GM23338 (cell line): ENCODE data around the gene FOXB2. TPM values are rescaled to one million over a fixed set of nuclear protein-coding genes. Genes with fewer than 3 reads are reported as not detected.

ENCODE experiments used
- ATAC-seq: fragments of 200-7000 bp; cut with Tn5 transposase; 3 replicates; pipeline ENCODE4 v1.9.1; 2020
- DNase-seq: peaks from one replicate; pipeline ENCODE4 v3.0.0-alpha.2; 2015; ENCODE audit warnings: low spot score
- H2AFZ ChIP-seq: fragments of 200-600 bp; sonication (generic); 2 replicates; pipeline ENCODE4 v1.8.0; 2016; ENCODE audit warnings: antibody characterized with exemption, mild to moderate bottlenecking, moderate library complexity
- H3F3A ChIP-seq: fragments of 200-600 bp; sonication (generic); replicated peaks from 2 replicates; pipeline ENCODE4 v1.8.0; 2017; ENCODE audit warnings: antibody characterized with exemption, mixed run types, low read depth
- H3K27ac ChIP-seq: fragments of 200-600 bp; sonication (generic); 2 replicates; pipeline ENCODE4 v1.6.1; 2016; ENCODE audit warnings: low read depth
- H3K27me3 ChIP-seq: fragments of 200-600 bp; sonication (generic); 2 replicates; pipeline ENCODE4 v1.8.0; 2016; ENCODE audit warnings: mild to moderate bottlenecking, mixed run types, moderate library complexity; ENCODE audit not compliant: insufficient read depth
- H3K36me3 ChIP-seq: fragments of 200-600 bp; sonication (generic); 2 replicates; pipeline ENCODE4 v1.8.0; 2016; ENCODE audit warnings: mild to moderate bottlenecking; ENCODE audit not compliant: insufficient read depth
- H3K4me1 ChIP-seq: fragments of 200-600 bp; sonication (generic); 2 replicates; pipeline ENCODE4 v1.8.0; 2016; ENCODE audit warnings: mild to moderate bottlenecking, moderate library complexity; ENCODE audit not compliant: insufficient read depth
- H3K4me2 ChIP-seq: fragments of 200-600 bp; sonication (generic); 2 replicates; pipeline ENCODE4 v1.7.1; 2017; ENCODE audit warnings: mixed run types
- H3K4me3 ChIP-seq: fragments of 200-600 bp; sonication (generic); 2 replicates; pipeline ENCODE4 v1.6.1; 2016; ENCODE audit warnings: mixed run types
- H3K79me2 ChIP-seq: fragments of 200-600 bp; sonication (generic); replicated peaks from 2 replicates; pipeline ENCODE4 v1.8.0; 2017; ENCODE audit warnings: mild to moderate bottlenecking; ENCODE audit not compliant: insufficient read depth
- H3K9me2 ChIP-seq: fragments of 200-600 bp; sonication (generic); 2 replicates; pipeline ENCODE4 v1.8.0; 2017; ENCODE audit not compliant: insufficient read depth
- H4K20me1 ChIP-seq: fragments of 200-600 bp; sonication (generic); replicated peaks from 2 replicates; pipeline ENCODE4 v1.8.0; 2017; ENCODE audit warnings: mild to moderate bottlenecking; ENCODE audit not compliant: insufficient read depth
- H3K27ac Mint-ChIP-seq: 2 replicates; pipeline ENCODE4 v1.8.0; 2020; ENCODE audit warnings: inconsistent platforms, mild to moderate bottlenecking, moderate library complexity, mixed read lengths
- H3K27me3 Mint-ChIP-seq: 3 replicates; pipeline ENCODE4 v1.8.0; 2022; ENCODE audit warnings: low read depth, mild to moderate bottlenecking, moderate library complexity, mixed read lengths, inconsistent platforms; ENCODE audit not compliant: insufficient read depth, poor library complexity
- H3K36me3 Mint-ChIP-seq: 3 replicates; pipeline ENCODE4 v1.8.0; 2021; ENCODE audit warnings: low read depth, mild to moderate bottlenecking, inconsistent platforms, moderate library complexity, mixed read lengths
- H3K4me1 Mint-ChIP-seq: 3 replicates; pipeline ENCODE4 v1.8.0; 2020; ENCODE audit warnings: mild to moderate bottlenecking, inconsistent platforms, mixed read lengths
- H3K4me3 Mint-ChIP-seq: 3 replicates; pipeline ENCODE4 v1.8.0; 2021; ENCODE audit warnings: moderate library complexity, mild to moderate bottlenecking, inconsistent platforms, mixed read lengths
- H3K9me3 Mint-ChIP-seq: 3 replicates; pipeline ENCODE4 v1.8.0; 2020; ENCODE audit warnings: moderate library complexity, mild to moderate bottlenecking, inconsistent platforms, mixed read lengths
- CTCF ChIP-seq, 2 experiments: fragments of 200-600 bp in 1 of 2; sonication (generic) in 1 of 2; conservative IDR thresholded peaks; 2 replicates each; pipeline versions ENCODE4 v1.5.1 to v1.6.1; 2016 to 2017; ENCODE audit warnings: antibody characterized with exemption in 2 of 2, low read depth in 2 of 2, mild to moderate bottlenecking in 2 of 2, moderate library complexity in 1 of 2
- EZH2 ChIP-seq: fragments of 200-600 bp; sonication (generic); IDR thresholded peaks from one replicate; pipeline ENCODE4 v1.8.0; 2017; ENCODE audit warnings: antibody characterized with exemption, mild to moderate bottlenecking, low read depth; ENCODE audit not compliant: unreplicated experiment
- EZH2phosphoT487 ChIP-seq: fragments of 200-600 bp; sonication (generic); IDR thresholded peaks from one replicate; pipeline ENCODE4 v1.8.1; 2018; ENCODE audit warnings: antibody characterized with exemption; ENCODE audit not compliant: unreplicated experiment
- JUNB ChIP-seq: IDR thresholded peaks from one replicate; pipeline ENCODE4 v1.6.1; 2016; ENCODE audit warnings: antibody characterized with exemption; ENCODE audit not compliant: unreplicated experiment
- POLR2AphosphoS5 ChIP-seq: IDR thresholded peaks from 2 replicates; pipeline ENCODE4 v1.6.1; 2016; ENCODE audit warnings: antibody characterized with exemption, low read depth
- STAT1 ChIP-seq: IDR thresholded peaks from one replicate; pipeline ENCODE4 v1.6.1; 2016; ENCODE audit warnings: antibody characterized with exemption; ENCODE audit not compliant: unreplicated experiment
- ZNF114 ChIP-seq: fragments of 250-450 bp; sonication (Bioruptor Pico); IDR thresholded peaks from 2 replicates; pipeline ENCODE4 v1.5.0; 2020; ENCODE audit warnings: mild to moderate bottlenecking, moderate library complexity
- ZNF331 ChIP-seq: fragments of 250-450 bp; sonication (Bioruptor Pico); IDR thresholded peaks from 2 replicates; pipeline ENCODE4 v1.5.0; 2020; ENCODE audit warnings: low read depth, mild to moderate bottlenecking, moderate library complexity
- polyA plus RNA-seq: library from polyadenylated mRNA; unstranded; fragments of >200 nt; fragmentation: Nextera tagmentation; extraction: Ambion mirVana; gene quantifications from 2 replicates; pipeline ENCODE4 v1.2.1, GENCODE V29; 2016
- total RNA-seq: library from RNA; depleted of rRNA; stranded (reverse); fragments of >200 nt; shearing (Covaris generic); gene quantifications from 2 replicates; pipeline ENCODE4 v1.2.3, GENCODE V29; 2014
- TF ChIP-seq, protein P1 (sequence below): IDR thresholded peaks from 2 replicates; pipeline ENCODE4 v1.6.1; 2016; ENCODE audit warnings: antibody characterized with exemption
- TF ChIP-seq, protein P2 (sequence below): IDR thresholded peaks from one replicate; pipeline ENCODE4 v1.6.1; 2018; ENCODE audit warnings: antibody characterized with exemption; ENCODE audit not compliant: unreplicated experiment

FOXB2 gene
- total and polyA plus RNA-seq, 2 experiments from 2014 or later = not detected

- Mint-ChIP-seq H3K4me3 (no peak overlapping the region), H3K4me1 (peaks cover 3% of the 10 kb centered on the region; the same call in 2 of the 3 replicates), H3K9me3 (no peaks in the 10 kb centered on the region; the same call in 2 of the 3 replicates), H3K27ac (no peak overlapping the region), H3K27me3 (no peaks in the 10 kb centered on the region), H3K36me3 (no peaks in the 10 kb centered on the region)
- TF ChIP-seq STAT1 = no peak
- TF ChIP-seq EZH2phosphoT487 = no peak
- peak; percentile 91 to 93 for TF ChIP-seq CTCF (conservative IDR thresholded peaks at IDR 0.05; ENCODE audit: low read depth in 2 of 2)
- H3K4me2 ChIP-seq = no peak overlapping the region
- H3K36me3 ChIP-seq = no peaks in the 10 kb centered on the region
- H3K4me1 ChIP-seq = no peaks in the 10 kb centered on the region
- no peaks in the 10 kb centered on the region for H4K20me1 ChIP-seq
- H3K9me2 ChIP-seq = no peaks in the 10 kb centered on the region
- DNase-seq (peak; percentile 88), ATAC-seq (peak; percentile 97)
- H3K27ac ChIP-seq = no peak overlapping the region
- H3K79me2 ChIP-seq = no peaks in the 10 kb centered on the region
- no peak overlapping the region for H3K4me3 ChIP-seq
- H3K27me3 ChIP-seq = no peaks in the 10 kb centered on the region
- H2AFZ ChIP-seq = no peak overlapping the region
- no peaks in the 10 kb centered on the region for H3F3A ChIP-seq
These were observed 31.8 kb upstream of the FOXB2 start for GRCh38 chr9:76987594-76988200.

GRCh38 chr9:76988941-76989340 lies 30.5 kb upstream of the FOXB2 start:
- Mint-ChIP-seq H3K4me1 (peaks cover 9% of the 10 kb centered on the region), H3K9me3 (no peaks in the 10 kb centered on the region; the same call in 2 of the 3 replicates), H3K4me3 (no peak overlapping the region), H3K27ac (no peak overlapping the region), H3K27me3 (no peaks in the 10 kb centered on the region), H3K36me3 (no peaks in the 10 kb centered on the region)
- Histone ChIP-seq H3K27ac (no peak overlapping the region), H3K4me1 (no peaks in the 10 kb centered on the region), H3K36me3 (no peaks in the 10 kb centered on the region), H3K4me2 (no peak overlapping the region), H3K9me2 (no peaks in the 10 kb centered on the region), H2AFZ (no peak overlapping the region), H3K27me3 (no peaks in the 10 kb centered on the region), H3F3A (no peaks in the 10 kb centered on the region), H3K79me2 (no peaks in the 10 kb centered on the region), H3K4me3 (no peak overlapping the region), H4K20me1 (no peaks in the 10 kb centered on the region)
- ATAC-seq (no peak), DNase-seq (no peak)
- no peak for TF ChIP-seq EZH2
- TF ChIP-seq, protein P1, sequence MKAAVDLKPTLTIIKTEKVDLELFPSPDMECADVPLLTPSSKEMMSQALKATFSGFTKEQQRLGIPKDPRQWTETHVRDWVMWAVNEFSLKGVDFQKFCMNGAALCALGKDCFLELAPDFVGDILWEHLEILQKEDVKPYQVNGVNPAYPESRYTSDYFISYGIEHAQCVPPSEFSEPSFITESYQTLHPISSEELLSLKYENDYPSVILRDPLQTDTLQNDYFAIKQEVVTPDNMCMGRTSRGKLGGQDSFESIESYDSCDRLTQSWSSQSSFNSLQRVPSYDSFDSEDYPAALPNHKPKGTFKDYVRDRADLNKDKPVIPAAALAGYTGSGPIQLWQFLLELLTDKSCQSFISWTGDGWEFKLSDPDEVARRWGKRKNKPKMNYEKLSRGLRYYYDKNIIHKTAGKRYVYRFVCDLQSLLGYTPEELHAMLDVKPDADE = no peak
- TF ChIP-seq ZNF114 = no peak
- TF ChIP-seq, protein P2, sequence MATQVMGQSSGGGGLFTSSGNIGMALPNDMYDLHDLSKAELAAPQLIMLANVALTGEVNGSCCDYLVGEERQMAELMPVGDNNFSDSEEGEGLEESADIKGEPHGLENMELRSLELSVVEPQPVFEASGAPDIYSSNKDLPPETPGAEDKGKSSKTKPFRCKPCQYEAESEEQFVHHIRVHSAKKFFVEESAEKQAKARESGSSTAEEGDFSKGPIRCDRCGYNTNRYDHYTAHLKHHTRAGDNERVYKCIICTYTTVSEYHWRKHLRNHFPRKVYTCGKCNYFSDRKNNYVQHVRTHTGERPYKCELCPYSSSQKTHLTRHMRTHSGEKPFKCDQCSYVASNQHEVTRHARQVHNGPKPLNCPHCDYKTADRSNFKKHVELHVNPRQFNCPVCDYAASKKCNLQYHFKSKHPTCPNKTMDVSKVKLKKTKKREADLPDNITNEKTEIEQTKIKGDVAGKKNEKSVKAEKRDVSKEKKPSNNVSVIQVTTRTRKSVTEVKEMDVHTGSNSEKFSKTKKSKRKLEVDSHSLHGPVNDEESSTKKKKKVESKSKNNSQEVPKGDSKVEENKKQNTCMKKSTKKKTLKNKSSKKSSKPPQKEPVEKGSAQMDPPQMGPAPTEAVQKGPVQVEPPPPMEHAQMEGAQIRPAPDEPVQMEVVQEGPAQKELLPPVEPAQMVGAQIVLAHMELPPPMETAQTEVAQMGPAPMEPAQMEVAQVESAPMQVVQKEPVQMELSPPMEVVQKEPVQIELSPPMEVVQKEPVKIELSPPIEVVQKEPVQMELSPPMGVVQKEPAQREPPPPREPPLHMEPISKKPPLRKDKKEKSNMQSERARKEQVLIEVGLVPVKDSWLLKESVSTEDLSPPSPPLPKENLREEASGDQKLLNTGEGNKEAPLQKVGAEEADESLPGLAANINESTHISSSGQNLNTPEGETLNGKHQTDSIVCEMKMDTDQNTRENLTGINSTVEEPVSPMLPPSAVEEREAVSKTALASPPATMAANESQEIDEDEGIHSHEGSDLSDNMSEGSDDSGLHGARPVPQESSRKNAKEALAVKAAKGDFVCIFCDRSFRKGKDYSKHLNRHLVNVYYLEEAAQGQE = no peak
- TF ChIP-seq POLR2AphosphoS5 = no peak
- no peak for TF ChIP-seq ZNF331
- TF ChIP-seq STAT1 = no peak
- no peak for TF ChIP-seq CTCF (conservative IDR thresholded peaks at IDR 0.05; ENCODE audit: low read depth in 2 of 2)
- TF ChIP-seq JUNB = no peak
- TF ChIP-seq EZH2phosphoT487 = no peak
